OCI-LY7 (cell line): ENCODE measurements around the gene DDTL. TPM values are rescaled to one million over a fixed set of nuclear protein-coding genes. Genes with fewer than 3 reads are reported as not detected.
A peak's percentile ranks its signal among the peaks of the same experiment; 100 is the strongest.
"Not testable (repeated sequence)": the region's sequence is repeated elsewhere in the genome, so short reads cannot be mapped to it uniquely, and the experiment has no call there.

Experiments used
- BruUV-seq: library from RNA; stranded (reverse); fragments of 400-500 nt; replicated peaks from 2 replicates; lab custom pipeline; 2021; lab: Mats Ljungman, UMichigan
- CTCF ChIA-PET: fragments of 300-600 bp; sonication (Branson Sonifier 250); formaldehyde crosslinking; loops from one replicate; lab custom pipeline; 2022; ENCODE audit warnings: antibody characterized with exemption; ENCODE audit not compliant: unreplicated experiment; lab: Charles Lee
- POLR2A ChIA-PET: fragments of 300-600 bp; sonication (Branson Sonifier 250); formaldehyde crosslinking; loops from one replicate; lab custom pipeline; 2022; ENCODE audit warnings: antibody characterized with exemption; lab: Charles Lee
- DNase-seq: peaks from one replicate; pipeline ENCODE4 v3.0.0-alpha.2; 2015; ENCODE audit warnings: low spot score
- H2AFZ ChIP-seq: fragments of 200-600 bp; sonication (generic), shearing (Covaris generic); 2 replicates; pipeline ENCODE4 v1.6.1; 2014; ENCODE audit warnings: mild to moderate bottlenecking, antibody characterized with exemption, low read length, moderate library complexity
- H3K27ac ChIP-seq: fragments of 200-600 bp; sonication (generic); 2 replicates; pipeline ENCODE4 v1.5.1; 2014; ENCODE audit warnings: mixed run types, low read depth, mild to moderate bottlenecking, moderate library complexity, low read length, inconsistent platforms; ENCODE audit not compliant: poor library complexity, severe bottlenecking
- H3K36me3 ChIP-seq: fragments of 200-600 bp; sonication (generic); 2 replicates; pipeline ENCODE4 v1.6.1; 2014; ENCODE audit warnings: mild to moderate bottlenecking, antibody characterized with exemption, low read length, moderate library complexity, mixed read lengths; ENCODE audit not compliant: insufficient read depth
- H3K4me1 ChIP-seq: fragments of 200-600 bp; sonication (generic); 2 replicates; pipeline ENCODE4 v1.5.1; 2014; ENCODE audit warnings: mild to moderate bottlenecking, low read length; ENCODE audit not compliant: insufficient read depth, poor library complexity, severe bottlenecking
- H3K4me2 ChIP-seq: fragments of 200-600 bp; sonication (generic); 2 replicates; pipeline ENCODE4 v1.6.1; 2014; ENCODE audit warnings: mild to moderate bottlenecking, low read length
- H3K4me3 ChIP-seq: fragments of 200-600 bp; sonication (generic); 2 replicates; pipeline ENCODE4 v1.5.1; 2014; ENCODE audit warnings: mild to moderate bottlenecking, low read depth, low read length; ENCODE audit not compliant: poor library complexity, severe bottlenecking
- H3K79me2 ChIP-seq: fragments of 200-600 bp; sonication (generic); 2 replicates; pipeline ENCODE4 v1.6.1; 2016; ENCODE audit warnings: low read depth, mild to moderate bottlenecking, low read length, moderate library complexity, mixed read lengths; ENCODE audit not compliant: insufficient read depth
- H3K9me2 ChIP-seq: fragments of 200-600 bp; sonication (generic); 2 replicates; pipeline ENCODE4 v1.6.1; 2016; ENCODE audit warnings: mild to moderate bottlenecking, low read length, mixed read lengths; ENCODE audit not compliant: insufficient read depth
- H3K9me3 ChIP-seq: fragments of 200-600 bp; sonication (generic); 2 replicates; pipeline ENCODE4 v1.6.1; 2014; ENCODE audit warnings: mild to moderate bottlenecking, mixed run types, low read length, mixed read lengths
- H4K20me1 ChIP-seq: fragments of 200-600 bp; sonication (generic); 2 replicates; pipeline ENCODE4 v1.6.1; 2014; ENCODE audit warnings: mild to moderate bottlenecking, antibody characterized with exemption, low read length, moderate library complexity, mixed read lengths; ENCODE audit not compliant: insufficient read depth
- CTCF ChIP-seq: fragments of 200-600 bp; sonication (generic); conservative IDR thresholded peaks from 2 replicates; pipeline ENCODE4 v1.5.1; 2014; ENCODE audit warnings: mild to moderate bottlenecking, antibody characterized with exemption, low read length, moderate library complexity, mixed read lengths
- EZH2phosphoT487 ChIP-seq: fragments of 200-600 bp; sonication (generic); IDR thresholded peaks from 2 replicates; pipeline ENCODE4 v1.6.1; 2018; ENCODE audit warnings: low read depth, borderline replicate concordance, mild to moderate bottlenecking, mixed run types, antibody characterized with exemption, low read length, moderate library complexity, mixed read lengths
- intact Hi-C: fragments of 100-400 bp; cut with micrococcal nuclease; formaldehyde crosslinking; loops from one replicate; pipeline ENCODE4 v1.10.0; 2022; ENCODE audit not compliant: unreplicated experiment
- total RNA-seq, 2 experiments: library from RNA; depleted of rRNA in 1 of 2; stranded (reverse); fragments of >200 nt in 1 of 2; shearing (Covaris generic) in 1 of 2; gene quantifications; 2 replicates each; pipeline ENCODE4 v1.2.3, GENCODE V29; 2014 to 2022

DDTL gene
- total RNA-seq, 2 experiments from 2014 or later, result 4.1 to 4.6 TPM

DNA sequence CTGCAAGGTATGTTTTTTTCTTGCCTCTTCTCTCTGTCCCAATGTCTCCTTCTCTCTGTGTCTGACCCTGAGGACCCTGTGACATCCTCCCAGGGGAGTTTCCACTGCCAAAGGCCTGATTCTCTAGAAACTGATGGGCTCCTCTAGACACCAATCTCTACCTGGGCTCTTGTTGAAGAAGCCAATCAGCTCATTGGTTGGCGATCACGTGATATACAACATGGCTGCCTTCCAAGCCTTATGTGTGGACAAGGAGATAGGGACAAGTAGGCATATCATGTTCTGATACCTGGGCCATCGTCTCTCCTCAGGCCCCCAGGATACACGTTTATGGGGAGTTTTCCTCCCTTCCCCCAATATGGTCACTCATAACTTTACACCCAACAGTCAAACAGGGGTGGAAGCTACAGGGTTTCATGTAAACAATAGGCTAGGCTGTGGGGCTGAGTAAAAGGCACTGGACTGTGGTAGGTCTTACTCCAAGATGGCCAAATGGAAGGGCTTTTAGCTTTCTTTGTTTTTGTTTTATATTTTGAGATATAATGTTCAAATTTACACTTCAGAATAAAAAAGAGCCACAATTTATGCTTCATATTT is 27.0 kb downstream of the DDTL start:
- H3K36me3 ChIP-seq, H3K79me2 ChIP-seq, H3K9me2 ChIP-seq, H3K4me3 ChIP-seq, H3K4me1 ChIP-seq, H4K20me1 ChIP-seq, H3K4me2 ChIP-seq, H3K9me3 ChIP-seq, H3K27ac ChIP-seq, BruUV-seq, CTCF ChIA-PET, POLR2A ChIA-PET: not testable (repeated sequence)
- H2AFZ ChIP-seq, result peak overlapping the region; percentile 64; the same call in 1 of the 2 replicates
- DNase-seq, result peak; percentile 40
- intact Hi-C loops, result loop anchor here (5.0 kb wide), 1 partner anchor 41 kb away; no protein-coding TSS in a partner anchor

GRCh38 chr22:23997092-23997491 is 30.4 kb downstream of the DDTL start:
- Histone ChIP-seq H3K36me3 (no peaks in the 10 kb centered on the region), H3K4me3 (no peak overlapping the region), H2AFZ (no peak overlapping the region), H3K9me2 (no peaks in the 10 kb centered on the region), H3K4me2 (no peak overlapping the region), H4K20me1 (no peaks in the 10 kb centered on the region), H3K27ac (no peak overlapping the region), H3K4me1 (no peaks in the 10 kb centered on the region), H3K79me2 (no peaks in the 10 kb centered on the region), H3K9me3 (no peaks in the 10 kb centered on the region)
- TF ChIP-seq EZH2phosphoT487 (no peak), CTCF (no peak)
- CTCF ChIA-PET, result no interaction called here
- intact Hi-C loops, result no loop called here
- POLR2A ChIA-PET, result no interaction called here
- BruUV-seq, result no TSS peak
- DNase-seq, result no peak

DNA sequence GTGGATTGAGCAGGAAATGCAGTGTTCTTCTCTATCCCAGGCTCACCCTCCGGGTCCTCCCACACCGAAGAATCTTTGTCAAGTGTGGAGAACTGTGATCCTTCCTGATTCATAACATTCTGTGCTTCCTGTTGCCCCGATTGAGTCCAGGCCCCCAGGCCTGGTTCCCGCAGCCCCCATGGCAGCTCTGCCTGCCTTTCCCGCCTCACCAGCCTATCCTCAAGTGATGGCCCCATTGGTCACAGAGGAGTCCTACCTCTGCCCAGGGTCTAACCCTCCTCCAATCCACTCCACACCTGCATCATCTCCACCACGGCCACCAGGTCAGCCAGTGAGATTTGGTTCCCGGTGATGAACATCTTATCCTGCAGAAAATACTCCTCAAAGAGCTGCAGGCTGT is 33.1 kb downstream of the DDTL start:
- DNase-seq, H3K4me3 ChIP-seq, H2AFZ ChIP-seq, CTCF ChIA-PET, POLR2A ChIA-PET, H3K36me3 ChIP-seq, H3K4me1 ChIP-seq, H3K9me2 ChIP-seq, H3K79me2 ChIP-seq, H4K20me1 ChIP-seq, H3K4me2 ChIP-seq, H3K9me3 ChIP-seq, BruUV-seq, intact Hi-C loops, H3K27ac ChIP-seq: not testable (repeated sequence)

DNA sequence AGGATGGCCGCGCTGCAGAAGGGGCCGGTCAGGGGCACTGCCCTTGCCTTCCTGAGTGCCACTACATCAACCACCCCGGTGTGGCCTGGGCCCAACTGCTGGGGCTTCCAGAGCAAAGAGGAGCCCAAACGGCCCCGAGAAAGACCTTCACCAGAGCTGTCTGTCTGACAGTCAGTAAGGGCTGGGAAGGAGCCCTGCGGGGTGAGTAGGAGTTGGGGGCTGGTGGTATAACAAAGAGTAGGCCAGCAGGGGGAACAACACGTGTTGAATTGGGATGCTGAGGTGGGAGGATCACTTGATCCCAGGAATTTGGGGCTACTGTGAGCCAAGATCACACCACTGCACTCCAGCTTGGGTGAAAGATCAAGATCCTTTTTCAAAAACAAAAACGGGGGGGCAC is 34.6 kb downstream of the DDTL start:
- no peak for DNase-seq
- ChIA-PET CTCF (no interaction called here), POLR2A (interaction anchor here (0.5 to 1.3 kb wide), 2 partner anchors 10 to 11 kb away, joined by 3 to 5 read pairs; partner anchors contain the start of gene CABIN1)
- H3K4me1 ChIP-seq, result no peaks in the 10 kb centered on the region
- intact Hi-C loops, result no loop called here
- H3K4me2 ChIP-seq, result no peak overlapping the region
- H3K79me2 ChIP-seq, result no peaks in the 10 kb centered on the region
- H3K9me3 ChIP-seq, result no peaks in the 10 kb centered on the region
- H3K9me2 ChIP-seq, result no peaks in the 10 kb centered on the region
- TF ChIP-seq CTCF (no peak), EZH2phosphoT487 (no peak)
- H3K4me3 ChIP-seq, result no peak overlapping the region
- H3K27ac ChIP-seq, result no peak overlapping the region
- H3K36me3 ChIP-seq, result no peaks in the 10 kb centered on the region
- H4K20me1 ChIP-seq, result no peaks in the 10 kb centered on the region
- no peak overlapping the region for H2AFZ ChIP-seq
- no TSS peak for BruUV-seq
